DOHH2 (cell line): Measurements from ENCODE around the gene LRRC25.

Experiments used
- EZH2phosphoT487 ChIP-seq: fragments of 200-600 bp; sonication (generic); IDR thresholded peaks from 2 replicates; pipeline ENCODE4 v1.6.1; 2017; ENCODE audit warnings: borderline replicate concordance, mild to moderate bottlenecking, antibody characterized with exemption, low read length, moderate library complexity, mixed read lengths
- TF ChIP-seq, protein P1 (sequence below): fragments of 200-600 bp; sonication (generic); IDR thresholded peaks from one replicate; pipeline ENCODE4 v1.5.1; 2014; ENCODE audit warnings: antibody characterized with exemption, mild to moderate bottlenecking, low read depth, low read length; ENCODE audit not compliant: poor library complexity, severe bottlenecking

DNA sequence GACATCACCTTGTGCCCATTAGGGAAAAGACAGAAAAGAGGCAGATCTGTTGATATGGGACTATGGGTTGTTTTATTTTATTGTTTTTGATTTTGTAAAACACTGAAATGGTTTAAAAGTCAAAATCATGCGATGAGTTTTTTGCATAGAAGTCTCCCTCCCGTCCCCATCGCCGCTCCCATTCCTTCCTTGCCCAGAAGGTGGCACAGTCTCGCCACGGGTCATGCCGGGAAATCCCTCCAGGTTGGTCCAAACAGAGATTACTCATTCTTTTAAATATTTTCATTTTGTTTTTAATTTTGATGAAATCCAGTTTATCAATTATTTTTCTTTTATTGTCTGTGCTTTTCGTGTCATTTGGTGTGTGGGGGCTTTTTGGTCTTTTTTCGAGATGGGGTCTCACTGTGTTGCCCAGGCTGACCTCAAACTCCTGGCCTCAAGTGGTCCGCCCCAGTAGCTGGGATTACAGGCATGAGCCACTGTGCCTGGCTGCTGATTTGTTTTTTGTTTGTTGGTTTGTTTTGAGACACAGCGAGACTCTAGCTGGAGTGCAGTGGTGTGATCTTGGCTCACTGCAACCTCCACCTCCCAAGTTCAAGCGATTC, 47.8 kb downstream of the LRRC25 start:
- TF ChIP-seq, protein P1, sequence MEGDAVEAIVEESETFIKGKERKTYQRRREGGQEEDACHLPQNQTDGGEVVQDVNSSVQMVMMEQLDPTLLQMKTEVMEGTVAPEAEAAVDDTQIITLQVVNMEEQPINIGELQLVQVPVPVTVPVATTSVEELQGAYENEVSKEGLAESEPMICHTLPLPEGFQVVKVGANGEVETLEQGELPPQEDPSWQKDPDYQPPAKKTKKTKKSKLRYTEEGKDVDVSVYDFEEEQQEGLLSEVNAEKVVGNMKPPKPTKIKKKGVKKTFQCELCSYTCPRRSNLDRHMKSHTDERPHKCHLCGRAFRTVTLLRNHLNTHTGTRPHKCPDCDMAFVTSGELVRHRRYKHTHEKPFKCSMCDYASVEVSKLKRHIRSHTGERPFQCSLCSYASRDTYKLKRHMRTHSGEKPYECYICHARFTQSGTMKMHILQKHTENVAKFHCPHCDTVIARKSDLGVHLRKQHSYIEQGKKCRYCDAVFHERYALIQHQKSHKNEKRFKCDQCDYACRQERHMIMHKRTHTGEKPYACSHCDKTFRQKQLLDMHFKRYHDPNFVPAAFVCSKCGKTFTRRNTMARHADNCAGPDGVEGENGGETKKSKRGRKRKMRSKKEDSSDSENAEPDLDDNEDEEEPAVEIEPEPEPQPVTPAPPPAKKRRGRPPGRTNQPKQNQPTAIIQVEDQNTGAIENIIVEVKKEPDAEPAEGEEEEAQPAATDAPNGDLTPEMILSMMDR, result peak; percentile 51
- TF ChIP-seq EZH2phosphoT487, result no peak
